LNCAP (cell line): ENCODE results near the gene MAP2K5.

Experiments
- CTCF ChIP-seq: fragments of 450-650 bp; IDR thresholded peaks from 2 replicates; pipeline ENCODE4 v1.5.1; 2017; ENCODE audit warnings: mild to moderate bottlenecking

Gene MAP2K5

GRCh38 chr15:67607329-67607728 lies 64.8 kb downstream of the MAP2K5 start:
- no peak for TF ChIP-seq CTCF

GRCh38 chr15:67607959-67608637 lies 65.6 kb downstream of the MAP2K5 start:
- TF ChIP-seq CTCF: no peak

GRCh38 chr15:67608638-67608959 lies 66.1 kb downstream of the MAP2K5 start:
- no peak for TF ChIP-seq CTCF

- no peak for TF ChIP-seq CTCF
These were observed 69.2 kb downstream of the MAP2K5 start for GRCh38 chr15:67611370-67612369.

- no peak for TF ChIP-seq CTCF
These were observed 70.7 kb downstream of the MAP2K5 start for GRCh38 chr15:67613211-67613610.

- TF ChIP-seq CTCF: no peak
These were observed 71.2 kb downstream of the MAP2K5 start for GRCh38 chr15:67613708-67614107.

- no peak for TF ChIP-seq CTCF
These were observed 75.8 kb downstream of the MAP2K5 start for GRCh38 chr15:67618297-67618696.
